G401 (cell line): ENCODE results near the gene TMEM223. TPM values are rescaled to one million over a fixed set of nuclear protein-coding genes. Genes with fewer than 3 reads are reported as not detected.
"Not testable (repeated sequence)": the region's sequence is repeated elsewhere in the genome, so short reads cannot be mapped to it uniquely, and the experiment has no call there.

Experiments
- DNase-seq: peaks from one replicate; pipeline ENCODE4 v3.0.0-alpha.2; 2015; ENCODE audit warnings: low spot score
- in situ Hi-C: cut with HindIII; loops from 2 replicates; pipeline ENCODE4 v1.10.0; 2016; ENCODE audit warnings: low sequenced_read_pairs, mixed read lengths
- total RNA-seq: library from RNA; depleted of rRNA; stranded (reverse); fragments of >200 nt; shearing (Covaris generic); gene quantifications from 2 replicates; pipeline ENCODE4 v1.2.3, GENCODE V29; 2014

Gene TMEM223
- total RNA-seq, 1 experiment from 2014 or later = 55.5 TPM

GRCh38 chr11:62804310-62805075 lies 12.7 kb upstream of the TMEM223 start:
- in situ Hi-C loops = no loop called here
- DNase-seq = no peak

- DNase-seq = no peak
- in situ Hi-C loops = no loop called here
These were observed 9.3 kb upstream of the TMEM223 start for GRCh38 chr11:62801071-62801470.

GRCh38 chr11:62799486-62799885 lies 7.7 kb upstream of the TMEM223 start:
- in situ Hi-C loops = no loop called here
- DNase-seq = no peak

DNA sequence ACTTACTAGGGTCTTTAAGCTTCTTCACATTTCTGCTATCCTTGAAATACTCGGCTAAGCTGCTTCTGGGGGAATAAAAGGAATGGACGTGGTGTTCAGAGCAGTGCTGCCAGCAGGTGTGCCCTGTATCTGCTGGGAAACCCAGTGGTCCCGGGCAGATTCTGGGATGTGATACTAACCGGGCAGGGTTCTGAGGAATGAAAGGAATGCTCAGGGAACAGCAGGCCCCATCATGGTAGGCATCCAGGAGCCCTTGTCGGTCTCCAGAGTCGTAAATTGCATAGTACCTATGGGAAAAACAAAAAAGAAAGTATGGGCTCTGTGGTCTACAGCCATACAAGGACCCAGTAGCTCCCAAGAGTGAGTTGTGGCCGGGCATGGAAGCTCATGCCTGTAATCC lies 4.5 kb upstream of the TMEM223 start:
- DNase-seq = no peak
- in situ Hi-C loops = no loop called here

DNA sequence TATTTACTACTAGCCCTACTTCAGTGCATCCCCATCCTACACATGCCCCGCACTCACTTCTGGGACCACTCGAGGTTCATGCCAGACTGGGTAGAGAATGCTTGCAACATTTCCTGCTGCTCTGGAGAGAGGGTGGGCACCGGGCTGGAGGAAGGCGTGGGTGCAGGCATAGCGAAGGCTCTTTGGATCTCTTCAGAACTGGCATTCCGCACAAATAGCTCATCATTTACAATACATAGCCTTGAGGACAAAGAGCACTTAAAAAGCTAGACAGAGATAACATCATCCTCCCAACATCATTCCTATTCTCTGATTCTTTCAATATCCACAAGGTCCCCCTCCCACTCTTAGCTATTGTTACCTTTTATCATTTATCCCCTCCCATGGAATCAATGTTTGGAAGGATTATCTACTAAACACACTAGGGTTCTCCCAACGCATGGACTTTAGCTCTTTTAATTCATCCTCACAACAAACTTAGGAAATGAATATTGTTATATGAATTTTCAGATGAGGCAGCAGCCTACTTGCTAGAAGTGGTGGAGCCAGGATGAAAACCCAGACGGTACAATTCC lies 2.5 kb upstream of the TMEM223 start:
- DNase-seq = no peak
- in situ Hi-C loops = no loop called here

DNA sequence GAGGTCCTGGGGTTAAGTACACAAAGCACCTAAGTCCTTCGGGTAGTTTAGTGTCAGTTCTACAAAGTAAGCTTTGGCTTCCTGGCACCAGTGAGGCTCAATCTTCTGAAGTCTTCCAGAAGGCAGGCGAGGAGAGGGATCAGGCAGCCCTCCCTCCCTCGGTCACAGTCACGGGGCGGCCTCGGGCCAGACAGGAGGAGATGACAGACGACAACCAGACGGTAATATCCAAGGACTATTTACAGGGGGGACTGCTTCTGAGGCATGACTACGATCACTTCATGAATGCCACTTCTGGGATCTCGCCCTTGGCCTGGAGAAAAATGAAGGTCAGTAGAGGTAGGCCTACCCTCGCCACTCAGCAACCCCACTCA lies 383 bp upstream of the TMEM223 start:
- in situ Hi-C loops = no loop called here
- no peak for DNase-seq

GRCh38 chr11:62789576-62789975 lies 2.2 kb downstream of the TMEM223 start:
- in situ Hi-C loops = no loop called here
- DNase-seq = no peak

DNA sequence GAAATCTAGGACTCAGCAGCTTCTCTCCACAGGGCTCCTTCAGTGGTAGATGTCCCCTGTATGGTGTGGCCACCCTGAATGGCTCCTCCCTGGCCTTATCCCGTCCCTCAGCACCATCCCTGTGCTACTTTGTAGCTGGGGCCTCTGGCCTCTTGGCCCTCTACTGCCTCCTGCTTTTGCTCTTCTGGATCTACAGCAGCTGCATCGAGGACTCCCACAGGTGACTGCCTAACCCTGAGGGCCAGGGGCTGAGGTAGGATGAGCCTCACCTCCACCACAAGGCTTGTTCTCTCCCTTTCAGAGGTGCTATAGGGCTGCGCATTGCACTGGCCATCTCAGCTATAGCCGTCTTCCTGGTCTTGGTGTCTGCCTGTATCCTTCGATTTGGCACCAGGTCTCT lies 2.8 kb downstream of the TMEM223 start:
- in situ Hi-C loops = no loop called here
- no peak for DNase-seq

DNA sequence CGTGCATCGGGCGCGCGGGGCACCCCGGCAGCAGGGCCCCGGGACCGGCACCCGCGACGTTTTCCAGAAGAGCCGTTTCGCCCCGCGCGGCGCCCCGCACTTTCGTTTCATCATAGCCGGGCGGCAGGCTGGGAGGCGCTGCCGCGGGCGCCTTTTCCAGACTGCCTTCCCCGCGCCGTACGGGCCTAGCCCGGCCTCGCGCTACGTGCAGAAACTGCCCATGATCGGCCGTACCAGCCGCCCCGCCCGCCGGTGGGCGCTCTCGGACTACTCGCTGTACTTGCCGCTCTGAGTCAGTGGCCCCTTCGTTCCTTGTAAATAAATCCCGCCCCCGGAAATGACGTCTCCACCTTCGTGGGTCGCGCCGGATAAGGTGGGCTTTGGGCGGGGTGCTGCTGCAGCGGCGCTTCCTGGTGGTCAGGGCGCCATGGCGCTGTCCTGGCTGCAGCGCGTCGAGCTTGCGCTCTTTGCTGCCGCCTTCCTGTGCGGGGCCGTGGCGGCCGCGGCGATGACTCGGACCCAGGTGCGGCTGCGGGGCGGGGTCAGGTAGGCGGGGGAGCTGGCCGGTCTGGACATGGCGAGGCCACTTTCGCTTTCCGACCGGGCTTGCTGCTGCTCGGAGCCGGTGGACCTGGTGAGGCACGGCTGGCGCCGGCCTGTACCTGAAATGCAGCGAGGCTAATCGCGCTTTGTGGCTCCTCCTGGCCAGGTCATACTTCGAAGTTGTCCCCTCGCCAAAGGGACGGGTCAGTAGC lies 4.6 kb downstream of the TMEM223 start, which contains the start of gene TMEM179B:
TSS of gene TMEM179B (plus strand) at position 398 of the 755 bp plus-strand sequence. CDS start at position 428, 30 bp downstream.
- peak; percentile 99 for DNase-seq
- in situ Hi-C loops = no loop called here

DNA sequence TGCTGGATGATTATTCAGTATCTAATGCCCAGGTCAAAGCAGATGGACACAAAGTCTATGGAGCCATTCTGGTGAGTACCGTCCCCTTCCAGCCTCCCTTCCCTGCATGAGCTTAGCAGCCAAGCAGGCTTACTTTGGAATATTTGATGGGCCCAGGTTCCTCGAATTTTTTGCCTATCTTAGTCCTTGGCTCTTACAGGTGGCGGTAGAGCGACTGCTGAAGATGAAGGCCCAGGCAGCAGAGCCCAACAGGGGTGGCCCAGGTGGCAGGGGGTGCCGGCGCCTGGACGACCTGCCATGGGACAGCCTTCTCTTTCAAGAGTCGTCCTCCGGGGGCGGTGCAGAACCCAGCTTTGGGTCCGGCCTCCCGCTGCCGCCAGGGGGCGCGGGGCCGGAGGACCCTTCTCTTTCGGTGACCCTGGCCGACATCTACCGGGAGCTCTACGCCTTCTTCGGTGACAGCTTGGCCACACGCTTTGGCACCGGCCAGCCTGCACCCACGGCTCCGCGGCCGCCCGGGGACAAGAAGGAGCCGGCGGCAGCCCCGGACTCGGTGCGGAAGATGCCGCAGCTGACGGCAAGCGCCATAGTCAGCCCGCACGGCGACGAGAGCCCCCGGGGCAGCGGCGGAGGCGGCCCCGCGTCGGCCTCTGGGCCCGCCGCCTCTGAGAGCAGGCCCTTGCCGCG lies 5.3 kb downstream of the TMEM223 start:
- in situ Hi-C loops = no loop called here
- peak; percentile 79 for DNase-seq

GRCh38 chr11:62782753-62783152 lies 9.1 kb downstream of the TMEM223 start:
- no peak for DNase-seq
- in situ Hi-C loops = no loop called here

DNA sequence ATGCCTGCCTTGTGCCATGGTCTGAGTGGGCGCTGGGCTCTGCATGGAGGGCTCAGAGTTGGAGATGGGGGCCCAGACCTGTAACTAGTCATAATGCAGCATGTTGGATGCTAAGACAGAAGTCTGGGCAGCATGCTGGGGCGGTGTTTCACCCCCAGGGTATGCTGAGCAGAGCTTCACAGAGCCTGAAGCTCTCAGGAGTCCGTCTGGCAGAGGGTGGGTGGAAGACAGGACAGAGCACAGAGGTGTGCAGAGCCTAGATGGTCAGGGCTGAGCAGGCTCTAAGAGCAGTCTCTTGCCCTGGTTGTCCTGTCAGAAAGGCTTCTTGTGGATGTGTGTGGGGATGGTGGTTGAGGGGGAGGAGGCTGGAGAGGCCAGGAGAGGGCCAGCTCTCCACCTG lies 13.4 kb downstream of the TMEM223 start:
- in situ Hi-C loops = no loop called here
- DNase-seq = no peak

GRCh38 chr11:62777389-62777788 lies 14.4 kb downstream of the TMEM223 start:
- no peak for DNase-seq
- in situ Hi-C loops = no loop called here

DNA sequence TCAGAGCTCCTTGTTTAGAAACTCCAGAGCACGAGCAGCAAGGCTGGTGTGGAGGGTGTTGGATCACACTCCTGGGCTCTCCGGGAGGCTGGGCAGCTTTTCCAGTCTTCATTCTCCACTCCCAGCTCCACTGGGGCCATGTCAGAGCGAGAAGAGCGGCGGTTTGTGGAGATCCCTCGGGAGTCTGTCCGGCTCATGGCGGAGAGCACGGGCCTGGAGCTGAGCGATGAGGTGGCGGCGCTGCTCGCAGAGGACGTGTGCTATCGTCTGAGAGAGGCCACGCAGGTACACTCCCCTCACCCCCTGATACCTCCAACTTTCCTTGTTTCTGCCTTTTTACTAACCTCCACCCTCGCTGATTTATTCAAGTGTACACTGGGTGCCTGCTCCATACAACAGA lies 16.2 kb downstream of the TMEM223 start:
- DNase-seq = no peak

DNA sequence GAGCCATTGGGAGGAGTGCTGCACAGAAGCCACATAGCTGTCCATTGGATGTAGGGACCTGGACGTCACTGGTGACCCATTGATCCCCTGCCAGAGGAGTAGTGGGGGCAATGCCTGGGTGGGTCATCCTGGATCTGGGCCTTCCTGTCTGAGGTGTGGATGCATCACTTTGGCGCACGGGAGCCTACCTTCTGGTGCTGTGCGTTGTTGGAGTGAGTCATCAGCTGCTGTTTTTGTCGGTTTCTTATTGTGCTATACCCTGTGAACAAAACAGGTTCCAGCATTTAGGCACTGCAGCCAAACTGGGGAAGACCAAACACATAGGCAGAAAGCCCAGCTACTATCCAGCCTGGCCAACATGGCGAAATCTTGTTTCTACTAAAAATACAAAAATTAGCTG lies 17.4 kb downstream of the TMEM223 start:
- DNase-seq = no peak
- in situ Hi-C loops = no loop called here

More for the DNA sequence above, 16.2 kb downstream of the TMEM223 start:
- in situ Hi-C loops = no loop called here

DNA sequence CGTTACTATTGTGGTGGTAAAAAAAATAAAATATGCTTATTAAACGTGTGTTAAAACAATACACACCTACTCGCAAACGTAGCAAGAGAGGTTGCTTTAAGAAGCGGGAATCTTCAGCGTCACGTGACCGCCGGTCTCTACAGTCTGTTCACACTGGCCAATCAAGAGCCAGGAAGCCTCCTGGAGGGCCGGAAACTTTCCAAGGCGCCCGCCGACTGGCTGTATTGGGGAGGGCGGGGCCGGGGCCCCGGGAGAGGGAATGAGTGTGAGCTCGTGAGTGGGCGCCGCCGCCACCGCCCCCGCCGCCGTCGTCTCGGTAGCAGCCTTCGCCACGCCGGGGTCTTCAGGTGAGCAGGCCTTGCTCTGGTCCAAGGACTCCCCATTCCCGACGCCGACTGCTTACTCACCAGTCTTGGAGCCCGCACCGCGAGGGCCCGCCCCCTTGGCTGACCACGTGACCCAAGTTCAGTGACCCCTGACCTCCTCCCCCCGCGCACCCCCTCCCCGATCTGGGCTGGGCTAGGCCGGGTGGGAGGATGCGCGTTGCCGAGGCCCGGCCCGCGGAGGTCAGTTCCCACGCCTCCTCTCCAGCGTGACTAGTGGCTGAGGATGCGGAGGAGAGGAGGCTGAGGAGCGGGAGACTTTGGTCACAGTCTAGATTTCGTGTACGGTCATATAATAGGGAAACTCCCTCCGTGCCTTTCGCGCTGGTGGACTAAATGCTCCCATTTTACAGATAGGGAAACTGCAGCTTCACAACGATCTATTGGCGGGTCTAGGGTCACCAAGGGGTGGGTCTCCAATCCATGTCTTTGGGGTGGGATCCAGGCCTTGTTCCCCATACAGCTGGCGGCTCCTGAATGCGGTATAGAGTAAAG lies 20.4 kb downstream of the TMEM223 start, which contains the start of gene TAF6L:
TSS of gene TAF6L (plus strand) at position 253 of the 878 bp plus-strand sequence. CDS start 4,388 bp downstream, outside the sequence.
- in situ Hi-C loops = no loop called here

GRCh38 chr11:62770778-62771143 lies 21.0 kb downstream of the TMEM223 start:
- DNase-seq = no peak
- in situ Hi-C loops = no loop called here

More for the DNA sequence above, 20.4 kb downstream of the TMEM223 start, which contains the start of gene TAF6L:
- DNase-seq = peak; percentile 99

DNA sequence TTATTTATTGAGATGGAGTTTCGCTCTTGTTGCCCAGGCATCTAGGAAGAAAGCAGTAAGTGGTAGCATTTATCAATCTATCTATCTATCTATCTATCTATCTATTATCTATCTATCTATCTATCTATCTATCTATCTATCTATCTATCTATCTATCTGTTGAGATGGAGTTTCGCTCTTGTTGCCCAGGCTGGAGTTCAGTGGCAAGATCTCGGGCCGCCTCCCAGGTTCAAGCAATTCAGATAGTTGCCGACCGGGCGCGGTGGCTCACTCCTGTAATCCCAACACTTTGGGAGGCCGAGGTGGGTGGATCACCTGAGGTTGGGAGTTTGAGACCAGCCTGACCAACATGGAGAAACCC lies 31.0 kb downstream of the TMEM223 start:
- in situ Hi-C loops, DNase-seq: not testable (repeated sequence)
